Body of pancreas (tissue), 4 donors: Measurements from ENCODE around the gene SLC22A23. TPM values are rescaled to one million over a fixed set of nuclear protein-coding genes. Genes with fewer than 3 reads are reported as not detected.

Source experiments
- ATAC-seq: fragments of 150-250 bp; one replicate; pipeline ENCODE4 v1.9.1; 2016
- DNase-seq, 4 donors: peaks; one replicate each; pipeline ENCODE4 v3.0.0-alpha.2; 2019
- H3K27ac ChIP-seq, 4 donors: fragments of 200-600 bp; sonication (generic); 1 replicate in 3 of 4; 2 replicates in 1 of 4; pipeline versions ENCODE4 v1.5.1 to v1.6.1; 2016 to 2019; ENCODE audit warnings: mild to moderate bottlenecking in 1 of 4, mixed read lengths in 1 of 4, moderate library complexity in 1 of 4
- H3K27me3 ChIP-seq, 2 donors: fragments of 200-600 bp; sonication (generic); one replicate each; pipeline ENCODE4 v1.6.0; 2016; ENCODE audit warnings: mild to moderate bottlenecking in 1 of 2
- H3K36me3 ChIP-seq, 2 donors: fragments of 200-600 bp; sonication (generic); replicated peaks in 1 of 2; 2 replicates each; pipeline ENCODE4 v1.5.1; 2016; ENCODE audit warnings: low read depth in 2 of 2; ENCODE audit not compliant: insufficient read depth in 1 of 2
- H3K4me1 ChIP-seq: fragments of 200-600 bp; sonication (generic); one replicate; pipeline ENCODE4 v1.6.0; 2016
- H3K4me3 ChIP-seq, 2 donors: fragments of 200-600 bp; sonication (generic); 1 replicate in 1 of 2; 2 replicates in 1 of 2; pipeline ENCODE4 v1.5.1; 2016 to 2019
- H3K9me3 ChIP-seq, 3 donors: fragments of 200-600 bp; sonication (generic); 1 replicate in 2 of 3; 2 replicates in 1 of 3; pipeline ENCODE4 v1.5.1; 2016
- CTCF ChIP-seq, 7 experiments: fragments of 450-650 bp in 4 of 7; fragments of 200-600 bp in 3 of 7; sonication (generic) in 3 of 7; IDR thresholded peaks; one replicate each; pipeline ENCODE4 v1.5.1; 2016 to 2019; ENCODE audit warnings: antibody characterized with exemption in 7 of 7
- POLR2A ChIP-seq, 3 donors: fragments of 450-650 bp; IDR thresholded peaks; one replicate each; pipeline ENCODE4 v1.6.1; 2016; ENCODE audit warnings: antibody characterized with exemption in 3 of 3, mild to moderate bottlenecking in 2 of 3
- WGBS, 2 donors: methylation state at CpG; one replicate each; pipeline ENCODE4 v1.1.5; 2017; 5-methylcytosine and 5-hydroxymethylcytosine counted together
- intact Hi-C: fragments of 100-400 bp; cut with DNase I; formaldehyde crosslinking; loops from one replicate; pipeline ENCODE4 v1.15.1; 2023
- total RNA-seq, 2 donors: library from RNA; depleted of rRNA; stranded (reverse); fragments of >200 nt; gene quantifications; one replicate each; pipeline ENCODE4 v1.1.0, GENCODE V29; 2016

SLC22A23 gene
- total RNA-seq, 2 donors from 2014 or later = 20.4 to 32.2 TPM

GRCh38 chr6:3315841-3316240 lies 141.0 kb downstream of the SLC22A23 start:
- Histone ChIP-seq H3K9me3 (no peaks in the 10 kb centered on the region), H3K27me3 (no peaks in the 10 kb centered on the region), H3K27ac (no peak overlapping the region), H3K36me3 (no peaks in the 10 kb centered on the region), H3K4me1 (peaks cover 4% of the 10 kb centered on the region), H3K4me3 (no peak overlapping the region)
- TF ChIP-seq POLR2A (IDR thresholded peaks at IDR 0.05) = no peak
- no peak for TF ChIP-seq CTCF (IDR thresholded peaks at IDR 0.05)
- no peak for DNase-seq
- intact Hi-C loops = no loop called here
- no peak for ATAC-seq
- 91 to 92% methylated on average over 8 of the region's 8 CpGs for WGBS, 2 donors

- intact Hi-C loops = no loop called here
- ATAC-seq (no peak), DNase-seq (no peak)
- TF ChIP-seq POLR2A (IDR thresholded peaks at IDR 0.05) (no peak), CTCF (IDR thresholded peaks at IDR 0.05) (no peak)
- H3K4me3 ChIP-seq = no peak overlapping the region
- H3K4me1 ChIP-seq = peaks cover 12% of the 10 kb centered on the region
- no peaks in the 10 kb centered on the region for H3K27me3 ChIP-seq
- no peak overlapping the region for H3K27ac ChIP-seq
- no peaks in the 10 kb centered on the region for H3K9me3 ChIP-seq
- WGBS, 2 donors = 86 to 90% methylated on average over 19 to 20 of the region's 20 CpGs
- no peaks in the 10 kb centered on the region for H3K36me3 ChIP-seq
Measured at GRCh38 chr6:3314621-3315467, 142.0 kb downstream of the SLC22A23 start.

GRCh38 chr6:3314176-3314575 lies 142.7 kb downstream of the SLC22A23 start:
- Histone ChIP-seq H3K9me3 (no peaks in the 10 kb centered on the region), H3K27me3 (no peaks in the 10 kb centered on the region), H3K27ac (no peak overlapping the region), H3K4me1 (peaks cover 18% of the 10 kb centered on the region), H3K4me3 (no peak overlapping the region), H3K36me3 (no peaks in the 10 kb centered on the region)
- intact Hi-C loops = no loop called here
- WGBS, 2 donors = 91 to 95% methylated on average over 6 to 7 of the region's 7 CpGs
- ATAC-seq (no peak), DNase-seq (no peak)
- TF ChIP-seq CTCF (IDR thresholded peaks at IDR 0.05) (no peak), POLR2A (IDR thresholded peaks at IDR 0.05) (no peak)

- intact Hi-C loops = no loop called here
- no peak for ATAC-seq
- no peak for DNase-seq
- Histone ChIP-seq H3K4me3 (no peak overlapping the region), H3K27me3 (no peaks in the 10 kb centered on the region), H3K9me3 (no peaks in the 10 kb centered on the region), H3K36me3 (no peaks in the 10 kb centered on the region), H3K4me1 (peaks cover 23% of the 10 kb centered on the region), H3K27ac (no peak overlapping the region)
- WGBS, 2 donors = 87 to 89% methylated on average over 4 to 11 of the region's 11 CpGs
- no peak for TF ChIP-seq CTCF (IDR thresholded peaks at IDR 0.05)
Measured at GRCh38 chr6:3312604-3313231, 144.1 kb downstream of the SLC22A23 start.
